PC-9 (cell line): ENCODE data around the gene FNDC3B. TPM values are rescaled to one million over a fixed set of nuclear protein-coding genes. Genes with fewer than 3 reads are reported as not detected.

Source experiments
- BruUV-seq: library from RNA; stranded (reverse); fragments of 400-500 nt; replicated peaks from 2 replicates; lab custom pipeline; 2021; lab: Mats Ljungman, UMichigan
- CTCF ChIA-PET: fragments of 300-600 bp; sonication (Branson Sonifier 250); formaldehyde crosslinking; loops from one replicate; lab custom pipeline; 2022; ENCODE audit warnings: antibody characterized with exemption; lab: Charles Lee
- POLR2A ChIA-PET: fragments of 300-600 bp; sonication (Branson Sonifier 250); formaldehyde crosslinking; loops from one replicate; lab custom pipeline; 2022; ENCODE audit warnings: antibody characterized with exemption; ENCODE audit not compliant: unreplicated experiment; lab: Charles Lee
- DNase-seq, 2 experiments: peaks; one replicate each; pipeline versions ENCODE4 v3.0.0 to v3.0.0-alpha.2; 2015 to 2022; ENCODE audit warnings: mixed read lengths in 1 of 2
- H2AFZ ChIP-seq: fragments of 200-600 bp; sonication (generic); 2 replicates; pipeline ENCODE4 v1.8.1; 2017; ENCODE audit warnings: antibody characterized with exemption
- H3F3A ChIP-seq: fragments of 200-600 bp; sonication (generic); 2 replicates; pipeline ENCODE4 v1.8.1; 2017; ENCODE audit warnings: antibody characterized with exemption, mild to moderate bottlenecking, low read depth; ENCODE audit not compliant: insufficient read depth
- H3K27ac ChIP-seq: fragments of 200-600 bp; sonication (generic); 2 replicates; pipeline ENCODE4 v1.6.1; 2016; ENCODE audit warnings: mixed run types
- H3K27me3 ChIP-seq: fragments of 200-600 bp; sonication (generic); 2 replicates; pipeline ENCODE4 v1.6.1; 2016; ENCODE audit warnings: low read depth, mixed run types; ENCODE audit not compliant: insufficient read depth
- H3K36me3 ChIP-seq: fragments of 200-600 bp; sonication (generic); 2 replicates; pipeline ENCODE4 v1.6.1; 2016; ENCODE audit warnings: low read depth, mixed run types
- H3K4me1 ChIP-seq: fragments of 200-600 bp; sonication (generic); replicated peaks from 2 replicates; pipeline ENCODE4 v1.6.1; 2016; ENCODE audit warnings: mixed run types; ENCODE audit not compliant: insufficient read depth
- H3K4me2 ChIP-seq: fragments of 200-600 bp; sonication (generic); 2 replicates; pipeline ENCODE4 v1.6.1; 2017; ENCODE audit warnings: mixed run types
- H3K4me3 ChIP-seq: fragments of 200-600 bp; sonication (generic); 2 replicates; pipeline ENCODE4 v1.6.1; 2016; ENCODE audit warnings: mixed run types
- H3K79me2 ChIP-seq: fragments of 200-600 bp; sonication (generic); 2 replicates; pipeline ENCODE4 v1.6.1; 2017; ENCODE audit warnings: low read depth, mixed run types
- H3K9me2 ChIP-seq: fragments of 200-600 bp; sonication (generic); 2 replicates; pipeline ENCODE4 v1.8.1; 2017; ENCODE audit warnings: mild to moderate bottlenecking; ENCODE audit not compliant: insufficient read depth
- H3K9me3 ChIP-seq: fragments of 200-600 bp; sonication (generic); 2 replicates; pipeline ENCODE4 v1.8.1; 2016; ENCODE audit warnings: low read depth; ENCODE audit not compliant: insufficient read depth
- H4K20me1 ChIP-seq: fragments of 200-600 bp; sonication (generic); 2 replicates; pipeline ENCODE4 v1.8.1; 2017; ENCODE audit not compliant: insufficient read depth
- CTCF ChIP-seq: fragments of 200-600 bp; sonication (generic); conservative IDR thresholded peaks from 2 replicates; pipeline ENCODE4 v1.6.1; 2017; ENCODE audit warnings: mixed run types, antibody characterized with exemption, mild to moderate bottlenecking, moderate library complexity
- EZH2 ChIP-seq: fragments of 200-600 bp; sonication (generic); IDR thresholded peaks from 2 replicates; pipeline ENCODE4 v1.8.0; 2017; ENCODE audit warnings: antibody characterized with exemption, low read depth
- intact Hi-C: fragments of 100-400 bp; cut with micrococcal nuclease; formaldehyde crosslinking; loops from one replicate; pipeline ENCODE4 v1.10.0; 2022; ENCODE audit not compliant: unreplicated experiment
- total RNA-seq: library from RNA; stranded (reverse); gene quantifications from 2 replicates; pipeline ENCODE4 v1.2.3, GENCODE V29; 2021

FNDC3B gene
- total RNA-seq, 1 experiment from 2014 or later, result 106 TPM

DNA sequence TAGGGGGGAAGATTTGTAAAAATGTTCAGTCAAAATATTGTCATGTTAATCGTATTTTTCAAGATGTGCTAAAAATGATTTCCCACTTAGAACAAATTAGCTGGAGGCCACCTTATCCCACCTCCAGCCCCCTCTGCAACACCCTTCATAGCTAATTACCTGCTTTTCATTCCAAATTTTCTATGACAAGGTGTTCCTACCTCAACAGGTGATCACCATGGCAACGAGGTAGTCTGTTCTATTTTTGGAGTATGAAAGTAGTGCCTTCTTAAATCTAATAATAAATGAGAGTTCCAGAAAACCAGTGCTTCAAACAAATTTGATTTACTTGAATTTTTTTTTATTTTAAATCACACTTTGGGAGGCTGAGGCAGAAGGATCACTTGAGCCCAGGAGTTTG lies 149.8 kb downstream of the FNDC3B start:
- Histone ChIP-seq H2AFZ (no peak overlapping the region), H3K27me3 (no peaks in the 10 kb centered on the region), H3K27ac (peak overlapping the region; percentile 28), H3F3A (peaks cover 80% of the 10 kb centered on the region), H3K36me3 (peaks cover 25% of the 10 kb centered on the region), H3K79me2 (peaks cover 92% of the 10 kb centered on the region), H3K4me3 (no peak overlapping the region), H3K9me2 (no peaks in the 10 kb centered on the region), H3K4me2 (no peak overlapping the region), H3K9me3 (no peaks in the 10 kb centered on the region), H4K20me1 (peaks cover 64% of the 10 kb centered on the region), H3K4me1 (peaks cover 29% of the 10 kb centered on the region)
- no peak for DNase-seq
- POLR2A ChIA-PET, result no interaction called here
- TF ChIP-seq CTCF (no peak), EZH2 (no peak)
- intact Hi-C loops, result no loop called here
- CTCF ChIA-PET, result no interaction called here
- no TSS peak for BruUV-seq

DNA sequence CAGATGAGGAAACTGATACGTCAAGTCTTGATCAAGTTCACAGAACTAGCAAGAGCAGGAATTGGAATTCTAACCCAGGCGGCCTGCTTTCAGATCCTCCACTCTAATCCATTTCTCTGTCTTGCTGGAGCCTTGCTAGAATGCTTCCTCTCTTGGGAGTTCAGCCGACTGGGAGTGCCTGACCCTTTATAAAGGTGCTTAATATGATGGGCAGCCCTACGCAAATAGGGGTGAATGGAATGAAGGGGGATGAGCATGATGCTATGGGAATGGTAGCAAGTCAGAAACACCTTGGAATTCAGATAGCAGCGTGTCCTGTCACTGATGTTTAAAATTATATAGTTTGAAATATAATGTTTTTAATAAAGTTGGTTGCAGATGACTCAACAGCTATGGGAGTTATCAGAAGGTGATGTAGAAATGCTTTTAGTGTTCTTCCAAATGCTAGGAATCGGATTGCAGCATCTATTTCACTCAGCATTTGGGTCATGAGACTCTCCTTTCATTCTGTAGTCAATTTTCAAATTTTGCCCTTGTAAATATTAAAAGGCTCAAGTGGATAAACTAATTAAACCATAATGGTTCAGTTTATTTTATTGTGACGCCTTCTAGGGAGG lies 150.7 kb downstream of the FNDC3B start:
- H3K4me1 ChIP-seq, result peaks cover 37% of the 10 kb centered on the region
- H3K4me2 ChIP-seq, result no peak overlapping the region
- no peak for TF ChIP-seq EZH2
- TF ChIP-seq CTCF, result no peak
- H3K79me2 ChIP-seq, result peaks cover 92% of the 10 kb centered on the region
- H3K27me3 ChIP-seq, result no peaks in the 10 kb centered on the region
- peaks cover 80% of the 10 kb centered on the region for H3F3A ChIP-seq
- intact Hi-C loops, result no loop called here
- no peaks in the 10 kb centered on the region for H3K9me3 ChIP-seq
- POLR2A ChIA-PET, result no interaction called here
- BruUV-seq, result no TSS peak
- peaks cover 68% of the 10 kb centered on the region for H4K20me1 ChIP-seq
- CTCF ChIA-PET, result no interaction called here
- DNase-seq, result no peak
- H3K27ac ChIP-seq, result peak overlapping the region; percentile 28
- H3K9me2 ChIP-seq, result no peaks in the 10 kb centered on the region
- peaks cover 16% of the 10 kb centered on the region for H3K36me3 ChIP-seq
- H2AFZ ChIP-seq, result no peak overlapping the region
- no peak overlapping the region for H3K4me3 ChIP-seq

- H3K4me2 ChIP-seq, result no peak overlapping the region
- no peaks in the 10 kb centered on the region for H3K27me3 ChIP-seq
- no peaks in the 10 kb centered on the region for H3K9me2 ChIP-seq
- BruUV-seq, result no TSS peak
- TF ChIP-seq CTCF, result no peak
- no peak for TF ChIP-seq EZH2
- H3K27ac ChIP-seq, result no peak overlapping the region
- peaks cover 67% of the 10 kb centered on the region for H4K20me1 ChIP-seq
- H3K36me3 ChIP-seq, result peaks cover 20% of the 10 kb centered on the region
- no peaks in the 10 kb centered on the region for H3K9me3 ChIP-seq
- H3K4me3 ChIP-seq, result no peak overlapping the region
- intact Hi-C loops, result no loop called here
- ChIA-PET POLR2A (no interaction called here), CTCF (no interaction called here)
- H2AFZ ChIP-seq, result no peak overlapping the region
- H3F3A ChIP-seq, result peaks cover 76% of the 10 kb centered on the region
- no peak for DNase-seq
- H3K79me2 ChIP-seq, result peaks cover 92% of the 10 kb centered on the region
- H3K4me1 ChIP-seq, result peaks cover 43% of the 10 kb centered on the region
These were observed 151.6 kb downstream of the FNDC3B start for GRCh38 chr3:172190980-172191379.
